ENCODE data around the gene PDZRN3. TPM values are rescaled to one million over a fixed set of nuclear protein-coding genes. Genes with fewer than 3 reads are reported as not detected.

PDZRN3 gene
- total RNA-seq, 2 experiments from 2014 or later, result not detected

GRCh38 chr3:73385568-73385967 lies 239.2 kb downstream of the PDZRN3 start:
- Mint-ChIP-seq H3K27me3 (no peaks in the 10 kb centered on the region), H3K27ac (no peak overlapping the region), H3K4me1 (no peaks in the 10 kb centered on the region), H3K9me3 (no peaks in the 10 kb centered on the region), H3K4me3 (no peak overlapping the region), H3K36me3 (ENCODE audit: low read depth) (no peaks in the 10 kb centered on the region)
- ChIA-PET POLR2A (no interaction called here), CTCF (no interaction called here)
- no peak for DNase-seq

- Mint-ChIP-seq H3K9me3 (no peaks in the 10 kb centered on the region), H3K4me3 (no peak overlapping the region), H3K27me3 (no peaks in the 10 kb centered on the region), H3K27ac (no peak overlapping the region), H3K4me1 (no peaks in the 10 kb centered on the region), H3K36me3 (ENCODE audit: low read depth) (no peaks in the 10 kb centered on the region)
- ChIA-PET CTCF (no interaction called here), POLR2A (no interaction called here)
- no peak for DNase-seq
These were observed 240.4 kb downstream of the PDZRN3 start for GRCh38 chr3:73384091-73384906.

- H3K9me3 Mint-ChIP-seq, result no peaks in the 10 kb centered on the region
- no peak overlapping the region for H3K4me3 Mint-ChIP-seq
- no peaks in the 10 kb centered on the region for H3K4me1 Mint-ChIP-seq
- H3K27me3 Mint-ChIP-seq, result no peaks in the 10 kb centered on the region
- no peaks in the 10 kb centered on the region for H3K36me3 Mint-ChIP-seq (ENCODE audit: low read depth)
- CTCF ChIA-PET, result no interaction called here
- DNase-seq, result no peak
- H3K27ac Mint-ChIP-seq, result no peak overlapping the region
- POLR2A ChIA-PET, result no interaction called here
These were observed 241.2 kb downstream of the PDZRN3 start for GRCh38 chr3:73383470-73384049.

GRCh38 chr3:73381551-73381950 lies 243.2 kb downstream of the PDZRN3 start:
- Mint-ChIP-seq H3K4me1 (no peaks in the 10 kb centered on the region), H3K27ac (no peak overlapping the region), H3K27me3 (no peaks in the 10 kb centered on the region), H3K4me3 (no peak overlapping the region), H3K36me3 (ENCODE audit: low read depth) (no peaks in the 10 kb centered on the region), H3K9me3 (no peaks in the 10 kb centered on the region)
- ChIA-PET CTCF (no interaction called here), POLR2A (no interaction called here)
- no peak for DNase-seq

- Mint-ChIP-seq H3K4me1 (no peaks in the 10 kb centered on the region), H3K36me3 (ENCODE audit: low read depth) (no peaks in the 10 kb centered on the region), H3K27ac (no peak overlapping the region), H3K9me3 (no peaks in the 10 kb centered on the region), H3K27me3 (no peaks in the 10 kb centered on the region), H3K4me3 (no peak overlapping the region)
- CTCF ChIA-PET, result no interaction called here
- POLR2A ChIA-PET, result no interaction called here
- no peak for DNase-seq
These were observed 243.8 kb downstream of the PDZRN3 start for GRCh38 chr3:73380735-73381532.

- Mint-ChIP-seq H3K9me3 (no peaks in the 10 kb centered on the region), H3K36me3 (ENCODE audit: low read depth) (no peaks in the 10 kb centered on the region), H3K27ac (no peak overlapping the region), H3K27me3 (no peaks in the 10 kb centered on the region), H3K4me3 (no peak overlapping the region), H3K4me1 (no peaks in the 10 kb centered on the region)
- ChIA-PET CTCF (no interaction called here), POLR2A (no interaction called here)
- no peak for DNase-seq
These were observed 245.3 kb downstream of the PDZRN3 start for GRCh38 chr3:73379465-73379864.

GRCh38 chr3:73378207-73378606 lies 246.5 kb downstream of the PDZRN3 start:
- Mint-ChIP-seq H3K27ac (no peak overlapping the region), H3K4me1 (no peaks in the 10 kb centered on the region), H3K4me3 (no peak overlapping the region), H3K9me3 (no peaks in the 10 kb centered on the region), H3K36me3 (ENCODE audit: low read depth) (no peaks in the 10 kb centered on the region), H3K27me3 (no peaks in the 10 kb centered on the region)
- POLR2A ChIA-PET, result no interaction called here
- DNase-seq, result no peak
- CTCF ChIA-PET, result no interaction called here

- Mint-ChIP-seq H3K27ac (no peak overlapping the region), H3K4me1 (no peaks in the 10 kb centered on the region), H3K36me3 (ENCODE audit: low read depth) (no peaks in the 10 kb centered on the region), H3K27me3 (no peaks in the 10 kb centered on the region), H3K9me3 (no peaks in the 10 kb centered on the region), H3K4me3 (no peak overlapping the region)
- CTCF ChIA-PET, result no interaction called here
- no peak for DNase-seq
- POLR2A ChIA-PET, result no interaction called here
These were observed 258.9 kb downstream of the PDZRN3 start for GRCh38 chr3:73365756-73366397.

- Mint-ChIP-seq H3K4me3 (no peak overlapping the region), H3K27me3 (no peaks in the 10 kb centered on the region), H3K4me1 (no peaks in the 10 kb centered on the region), H3K36me3 (ENCODE audit: low read depth) (no peaks in the 10 kb centered on the region), H3K9me3 (no peaks in the 10 kb centered on the region), H3K27ac (no peak overlapping the region)
- no peak for DNase-seq
- ChIA-PET CTCF (no interaction called here), POLR2A (no interaction called here)
These were observed 260.2 kb downstream of the PDZRN3 start for GRCh38 chr3:73364517-73364916.

- Mint-ChIP-seq H3K27me3 (no peaks in the 10 kb centered on the region), H3K4me3 (no peak overlapping the region), H3K9me3 (no peaks in the 10 kb centered on the region), H3K4me1 (no peaks in the 10 kb centered on the region), H3K36me3 (ENCODE audit: low read depth) (no peaks in the 10 kb centered on the region), H3K27ac (no peak overlapping the region)
- no peak for DNase-seq
- ChIA-PET POLR2A (no interaction called here), CTCF (no interaction called here)
These were observed 261.6 kb downstream of the PDZRN3 start for GRCh38 chr3:73363093-73363492.

- Mint-ChIP-seq H3K27me3 (no peaks in the 10 kb centered on the region), H3K4me3 (no peak overlapping the region), H3K27ac (no peak overlapping the region), H3K9me3 (no peaks in the 10 kb centered on the region), H3K4me1 (no peaks in the 10 kb centered on the region), H3K36me3 (ENCODE audit: low read depth) (no peaks in the 10 kb centered on the region)
- POLR2A ChIA-PET, result no interaction called here
- no peak for DNase-seq
- CTCF ChIA-PET, result no interaction called here
These were observed 263.1 kb downstream of the PDZRN3 start for GRCh38 chr3:73361591-73361990.

- ChIA-PET POLR2A (no interaction called here), CTCF (no interaction called here)
- Mint-ChIP-seq H3K4me3 (no peak overlapping the region), H3K27ac (no peak overlapping the region), H3K27me3 (peaks cover 4% of the 10 kb centered on the region), H3K4me1 (no peaks in the 10 kb centered on the region), H3K9me3 (no peaks in the 10 kb centered on the region), H3K36me3 (ENCODE audit: low read depth) (no peaks in the 10 kb centered on the region)
- no peak for DNase-seq
These were observed 271.0 kb downstream of the PDZRN3 start for GRCh38 chr3:73353649-73354217.
